ENCODE measurements around the gene GPR153. TPM values are rescaled to one million over a fixed set of nuclear protein-coding genes. Genes with fewer than 3 reads are reported as not detected.
A peak's percentile ranks its signal among the peaks of the same experiment; 100 is the strongest.

GPR153 gene
- polyA plus RNA-seq, 3 donors = 0.04 to 0.69 TPM; not detected in 1

DNA sequence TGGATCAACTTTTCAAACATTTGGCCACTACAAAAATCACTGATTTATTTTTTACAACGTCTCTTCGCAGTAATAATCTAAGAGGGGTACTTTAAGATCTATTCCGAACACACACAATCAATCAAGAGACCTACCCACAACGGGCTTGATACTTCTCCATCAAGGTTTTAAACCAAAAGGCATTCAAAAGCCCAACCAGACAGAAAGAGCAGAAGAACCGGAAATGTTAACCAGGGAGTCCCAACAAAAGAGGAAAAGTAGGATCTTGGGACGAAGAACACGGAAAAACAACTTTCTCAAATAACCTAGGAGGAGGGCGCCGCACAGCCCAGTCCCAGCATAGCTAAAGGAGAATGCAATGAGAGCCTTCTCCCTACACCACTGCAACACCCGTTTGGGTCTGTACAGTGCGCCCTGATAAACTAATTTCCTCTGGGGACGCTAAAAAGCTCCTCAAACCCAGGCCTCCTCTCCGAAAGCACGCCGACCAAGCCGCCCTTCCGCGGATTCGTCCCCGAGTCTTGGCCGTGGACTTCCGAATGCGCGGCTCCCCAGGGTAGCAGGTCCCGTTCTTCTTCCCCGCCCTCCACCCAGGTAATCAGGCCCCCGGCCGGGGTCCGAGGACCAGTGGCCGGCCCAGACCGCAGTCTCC is 62.1 kb downstream of the GPR153 start:
- no peaks in the 10 kb centered on the region for H3K27me3 ChIP-seq (ENCODE audit: control insufficient read depth in 2 of 2, insufficient read depth in 2 of 2, low read length in 2 of 2)
- Mint-ChIP-seq H3K27me3 (ENCODE audit: low read depth in 3 of 3) (peaks cover 6 to 13% (median 8%) of the 10 kb centered on the region in 3 donors), H3K9me3 (peaks cover 0 to 9% (median 4%) of the 10 kb centered on the region in 7 donors), H3K27ac (peak overlapping the region; percentile 19 to 81 (median 65)), H3K4me1 (peaks cover 27% of the 10 kb centered on the region), H3K4me3 (peak overlapping the region; percentile 83 to 88), H3K36me3 (peaks cover 29 to 40% of the 10 kb centered on the region in 2 donors)
- H3K4me3 ChIP-seq (replicated peaks in 1 of 3; ENCODE audit: low read depth in 2 of 3, low read length in 3 of 3) = peak overlapping the region; percentile 76 to 97 (median 95)
- H3K9me3 ChIP-seq (replicated peaks in 1 of 2; ENCODE audit: control insufficient read depth in 1 of 2, insufficient read depth in 1 of 2, low read length in 2 of 2) = no peaks in the 10 kb centered on the region
- DNase-seq = no peak
- H3K36me3 ChIP-seq (replicated peaks in 1 of 2; ENCODE audit: control insufficient read depth in 1 of 2, insufficient read depth in 2 of 2, low read length in 2 of 2) = peaks cover 26 to 41% of the 10 kb centered on the region in 2 donors
- peak overlapping the region; percentile 53 to 80 for H3K27ac ChIP-seq (ENCODE audit: low read depth in 1 of 2, low read length in 2 of 2)
- peak overlapping the region; percentile 92 for H3K9ac ChIP-seq (ENCODE audit: insufficient read depth, low read length, poor library complexity, severe bottlenecking)
- intact Hi-C loops (cut with micrococcal nuclease) = loop anchor here in 1 of 2 donors (2.0 to 5.0 kb wide), 2 partner anchors 36 to 206 kb away; partner anchors contain the start of genes ICMT and NPHP4
- H2AFZ ChIP-seq (ENCODE audit: insufficient read depth, low read depth, low read length, poor library complexity, severe bottlenecking) = peak overlapping the region; percentile 97
- peaks cover 20 to 30% of the 10 kb centered on the region in 2 donors for H3K4me1 ChIP-seq (ENCODE audit: control insufficient read depth in 1 of 2, insufficient read depth in 2 of 2, low read length in 2 of 2)
- peaks cover 50% of the 10 kb centered on the region for H4K20me1 ChIP-seq (ENCODE audit: insufficient read depth, low read length)
- peaks cover 45% of the 10 kb centered on the region for H3K79me2 ChIP-seq (ENCODE audit: insufficient read depth, low read length)
- TF ChIP-seq, protein P1, sequence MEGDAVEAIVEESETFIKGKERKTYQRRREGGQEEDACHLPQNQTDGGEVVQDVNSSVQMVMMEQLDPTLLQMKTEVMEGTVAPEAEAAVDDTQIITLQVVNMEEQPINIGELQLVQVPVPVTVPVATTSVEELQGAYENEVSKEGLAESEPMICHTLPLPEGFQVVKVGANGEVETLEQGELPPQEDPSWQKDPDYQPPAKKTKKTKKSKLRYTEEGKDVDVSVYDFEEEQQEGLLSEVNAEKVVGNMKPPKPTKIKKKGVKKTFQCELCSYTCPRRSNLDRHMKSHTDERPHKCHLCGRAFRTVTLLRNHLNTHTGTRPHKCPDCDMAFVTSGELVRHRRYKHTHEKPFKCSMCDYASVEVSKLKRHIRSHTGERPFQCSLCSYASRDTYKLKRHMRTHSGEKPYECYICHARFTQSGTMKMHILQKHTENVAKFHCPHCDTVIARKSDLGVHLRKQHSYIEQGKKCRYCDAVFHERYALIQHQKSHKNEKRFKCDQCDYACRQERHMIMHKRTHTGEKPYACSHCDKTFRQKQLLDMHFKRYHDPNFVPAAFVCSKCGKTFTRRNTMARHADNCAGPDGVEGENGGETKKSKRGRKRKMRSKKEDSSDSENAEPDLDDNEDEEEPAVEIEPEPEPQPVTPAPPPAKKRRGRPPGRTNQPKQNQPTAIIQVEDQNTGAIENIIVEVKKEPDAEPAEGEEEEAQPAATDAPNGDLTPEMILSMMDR (IDR thresholded peaks at IDR 0.05) = no peak
- 0% methylated on average over 23 of the region's 31 CpGs for WGBS (ENCODE audit: insufficient coverage)
- peak overlapping the region; percentile 99 for H3K4me2 ChIP-seq (replicated peaks; ENCODE audit: extremely low read depth, low read length, poor library complexity, severe bottlenecking)

DNA sequence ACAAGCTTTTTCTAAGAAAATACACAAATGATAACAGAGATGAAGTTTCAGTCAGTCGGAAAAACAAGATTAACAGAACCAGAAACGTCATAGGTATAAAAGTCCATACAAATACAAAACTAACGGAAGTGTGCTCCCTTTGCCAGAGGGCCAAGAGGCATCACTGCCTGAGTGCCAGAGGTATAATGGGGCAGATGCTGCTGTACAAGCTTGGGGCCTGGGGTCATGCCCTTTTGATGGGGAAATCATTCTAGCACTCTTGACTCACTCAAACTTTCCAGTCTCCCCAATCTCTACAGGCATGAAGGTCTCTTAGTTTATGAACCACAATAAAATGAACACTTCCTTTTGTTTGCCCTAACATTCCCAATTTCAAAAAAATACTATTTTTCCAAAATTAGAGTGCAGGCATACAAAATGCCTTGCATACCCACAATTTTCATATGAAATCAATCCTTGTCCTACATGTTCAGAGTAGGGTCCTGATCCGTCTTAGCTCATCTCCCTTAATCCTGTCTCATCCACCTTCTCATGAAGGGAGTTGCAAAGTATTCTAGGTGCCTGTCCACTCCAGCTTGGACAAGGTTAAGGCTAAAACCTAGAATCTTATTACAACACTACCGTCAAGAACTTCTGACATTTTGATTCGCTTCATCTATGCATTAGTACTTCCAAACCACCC is 63.0 kb downstream of the GPR153 start:
- intact Hi-C loops (cut with micrococcal nuclease) = loop anchor here in 1 of 2 donors (2.0 to 5.0 kb wide), 2 partner anchors 37 to 206 kb away; partner anchors contain the start of genes ICMT and NPHP4
- TF ChIP-seq, protein P1 (IDR thresholded peaks at IDR 0.05) = no peak
- H3K36me3 ChIP-seq (replicated peaks in 1 of 2; ENCODE audit: control insufficient read depth in 1 of 2, insufficient read depth in 2 of 2, low read length in 2 of 2) = peaks cover 35 to 50% of the 10 kb centered on the region in 2 donors
- H3K9ac ChIP-seq (ENCODE audit: insufficient read depth, low read length, poor library complexity, severe bottlenecking) = no peak overlapping the region
- H2AFZ ChIP-seq (ENCODE audit: insufficient read depth, low read depth, low read length, poor library complexity, severe bottlenecking) = no peak overlapping the region
- H3K4me1 ChIP-seq (ENCODE audit: control insufficient read depth in 1 of 2, insufficient read depth in 2 of 2, low read length in 2 of 2) = peaks cover 20 to 30% of the 10 kb centered on the region in 2 donors
- Mint-ChIP-seq H3K27me3 (ENCODE audit: low read depth in 3 of 3) (peaks cover 5 to 10% (median 6%) of the 10 kb centered on the region in 3 donors), H3K4me1 (peaks cover 27% of the 10 kb centered on the region), H3K4me3 (peak overlapping the region in 1 of 2 donors; percentile 88), H3K9me3 (peaks cover 0 to 6% (median 4%) of the 10 kb centered on the region in 7 donors), H3K27ac (peak overlapping the region in 3 of 7 donors; percentile 1 to 81 (median 19)), H3K36me3 (peaks cover 37 to 48% of the 10 kb centered on the region in 2 donors)
- H4K20me1 ChIP-seq (ENCODE audit: insufficient read depth, low read length) = peaks cover 59% of the 10 kb centered on the region
- H3K9me3 ChIP-seq (replicated peaks in 1 of 2; ENCODE audit: control insufficient read depth in 1 of 2, insufficient read depth in 1 of 2, low read length in 2 of 2) = no peaks in the 10 kb centered on the region
- peak in 1 of 3 donors; percentile 35 for DNase-seq
- H3K4me2 ChIP-seq (replicated peaks; ENCODE audit: extremely low read depth, low read length, poor library complexity, severe bottlenecking) = peak overlapping the region; percentile 99
- H3K27me3 ChIP-seq (ENCODE audit: control insufficient read depth in 2 of 2, insufficient read depth in 2 of 2, low read length in 2 of 2) = no peaks in the 10 kb centered on the region
- no peak overlapping the region for H3K27ac ChIP-seq (ENCODE audit: low read depth in 1 of 2, low read length in 2 of 2)
- peak overlapping the region in 1 of 3 experiments; percentile 97 for H3K4me3 ChIP-seq (replicated peaks in 1 of 3; ENCODE audit: low read depth in 2 of 3, low read length in 3 of 3)
- peaks cover 50% of the 10 kb centered on the region for H3K79me2 ChIP-seq (ENCODE audit: insufficient read depth, low read length)
- 92% methylated on average over 4 of the region's 6 CpGs for WGBS (ENCODE audit: insufficient coverage)

Data from CD14-positive monocyte (primary cell).